Type B pancreatic cell (in vitro differentiated cells): ENCODE results near the gene OR5H1. TPM values are rescaled to one million over a fixed set of nuclear protein-coding genes. Genes with fewer than 3 reads are reported as not detected.
A peak's percentile ranks its signal among the peaks of the same experiment; 100 is the strongest.

ENCODE experiments used
- DNase-seq: peaks from one replicate; pipeline ENCODE4 v3.0.0; 2021; ENCODE audit warnings: mixed read lengths; ENCODE audit not compliant: unreplicated experiment; ENCODE audit errors: extremely low spot score
- H3K27ac Mint-ChIP-seq: 2 replicates; pipeline ENCODE4 v1.8.0; 2021; ENCODE audit warnings: mild to moderate bottlenecking, mixed read lengths
- H3K27me3 Mint-ChIP-seq: 2 replicates; pipeline ENCODE4 v1.8.0; 2021; ENCODE audit warnings: mixed read lengths
- H3K36me3 Mint-ChIP-seq: 2 replicates; pipeline ENCODE4 v1.8.0; 2021; ENCODE audit warnings: mixed read lengths
- H3K4me1 Mint-ChIP-seq: one replicate; pipeline ENCODE4 v1.8.0; 2021; ENCODE audit warnings: mixed read lengths; ENCODE audit not compliant: unreplicated experiment
- H3K4me3 Mint-ChIP-seq: 2 replicates; pipeline ENCODE4 v1.8.0; 2021; ENCODE audit warnings: mild to moderate bottlenecking, mixed read lengths
- H3K9me3 Mint-ChIP-seq: 2 replicates; pipeline ENCODE4 v1.8.0; 2021; ENCODE audit warnings: mixed read lengths
- total RNA-seq: library from RNA; stranded (reverse); gene quantifications from 2 replicates; pipeline ENCODE4 v1.2.1, GENCODE V29; 2021; ENCODE audit warnings: low replicate concordance
- TF ChIP-seq, protein P1 (sequence below): fragments of 200-600 bp; sonication (generic); conservative IDR thresholded peaks from 2 replicates; pipeline ENCODE4 v1.5.0; 2021; ENCODE audit warnings: antibody characterized with exemption, mild to moderate bottlenecking

OR5H1 gene
- total RNA-seq, 1 donor from 2014 or later: not detected

DNA sequence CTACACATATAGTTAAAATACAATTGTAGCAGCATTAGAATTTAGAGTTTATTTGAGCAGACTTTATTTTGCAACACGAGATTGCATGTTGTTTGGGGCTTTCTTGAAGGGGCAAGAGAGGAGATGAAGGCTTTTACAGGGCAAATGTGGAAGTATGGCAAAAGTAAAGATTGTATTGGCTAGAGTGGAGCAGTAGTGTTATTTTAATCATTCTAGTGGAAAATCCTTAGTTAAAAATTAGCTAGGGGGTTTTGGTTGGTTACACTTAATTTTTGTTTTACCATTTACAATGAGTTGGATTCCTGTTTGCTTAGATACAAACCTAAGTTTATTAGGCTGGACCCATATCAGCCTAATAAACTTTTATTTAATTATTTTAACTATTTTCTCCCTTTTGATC lies 40.5 kb downstream of the OR5H1 start:
- H3K9me3 Mint-ChIP-seq: no peaks in the 10 kb centered on the region
- DNase-seq: no peak
- H3K4me1 Mint-ChIP-seq: no peaks in the 10 kb centered on the region
- H3K4me3 Mint-ChIP-seq: no peak overlapping the region
- H3K27ac Mint-ChIP-seq: no peak overlapping the region
- no peaks in the 10 kb centered on the region for H3K27me3 Mint-ChIP-seq
- TF ChIP-seq, protein P1, sequence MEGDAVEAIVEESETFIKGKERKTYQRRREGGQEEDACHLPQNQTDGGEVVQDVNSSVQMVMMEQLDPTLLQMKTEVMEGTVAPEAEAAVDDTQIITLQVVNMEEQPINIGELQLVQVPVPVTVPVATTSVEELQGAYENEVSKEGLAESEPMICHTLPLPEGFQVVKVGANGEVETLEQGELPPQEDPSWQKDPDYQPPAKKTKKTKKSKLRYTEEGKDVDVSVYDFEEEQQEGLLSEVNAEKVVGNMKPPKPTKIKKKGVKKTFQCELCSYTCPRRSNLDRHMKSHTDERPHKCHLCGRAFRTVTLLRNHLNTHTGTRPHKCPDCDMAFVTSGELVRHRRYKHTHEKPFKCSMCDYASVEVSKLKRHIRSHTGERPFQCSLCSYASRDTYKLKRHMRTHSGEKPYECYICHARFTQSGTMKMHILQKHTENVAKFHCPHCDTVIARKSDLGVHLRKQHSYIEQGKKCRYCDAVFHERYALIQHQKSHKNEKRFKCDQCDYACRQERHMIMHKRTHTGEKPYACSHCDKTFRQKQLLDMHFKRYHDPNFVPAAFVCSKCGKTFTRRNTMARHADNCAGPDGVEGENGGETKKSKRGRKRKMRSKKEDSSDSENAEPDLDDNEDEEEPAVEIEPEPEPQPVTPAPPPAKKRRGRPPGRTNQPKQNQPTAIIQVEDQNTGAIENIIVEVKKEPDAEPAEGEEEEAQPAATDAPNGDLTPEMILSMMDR: no peak
- H3K36me3 Mint-ChIP-seq: no peaks in the 10 kb centered on the region

DNA sequence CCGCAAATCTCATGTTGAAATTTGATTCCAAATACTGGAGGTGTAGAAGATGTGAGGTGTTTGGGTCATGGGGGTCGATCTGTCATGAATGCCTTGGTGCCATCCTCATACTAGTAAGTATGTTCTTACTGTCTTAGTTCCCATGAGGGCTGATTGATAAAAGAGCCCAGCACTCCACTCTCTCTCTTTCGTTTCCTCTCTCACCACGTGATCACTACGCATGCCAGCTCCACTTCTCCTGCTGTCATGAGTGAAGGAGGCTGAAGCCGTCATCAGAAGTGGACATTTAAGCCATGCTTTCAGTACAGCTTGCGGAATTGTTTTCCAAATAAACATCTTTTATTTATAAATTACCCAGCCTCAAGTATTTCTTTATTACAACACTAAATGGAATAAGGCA lies 42.1 kb downstream of the OR5H1 start:
- Mint-ChIP-seq H3K36me3 (no peaks in the 10 kb centered on the region), H3K4me1 (no peaks in the 10 kb centered on the region), H3K27me3 (no peaks in the 10 kb centered on the region), H3K9me3 (no peaks in the 10 kb centered on the region), H3K4me3 (no peak overlapping the region), H3K27ac (no peak overlapping the region)
- TF ChIP-seq, protein P1: no peak
- no peak for DNase-seq

DNA sequence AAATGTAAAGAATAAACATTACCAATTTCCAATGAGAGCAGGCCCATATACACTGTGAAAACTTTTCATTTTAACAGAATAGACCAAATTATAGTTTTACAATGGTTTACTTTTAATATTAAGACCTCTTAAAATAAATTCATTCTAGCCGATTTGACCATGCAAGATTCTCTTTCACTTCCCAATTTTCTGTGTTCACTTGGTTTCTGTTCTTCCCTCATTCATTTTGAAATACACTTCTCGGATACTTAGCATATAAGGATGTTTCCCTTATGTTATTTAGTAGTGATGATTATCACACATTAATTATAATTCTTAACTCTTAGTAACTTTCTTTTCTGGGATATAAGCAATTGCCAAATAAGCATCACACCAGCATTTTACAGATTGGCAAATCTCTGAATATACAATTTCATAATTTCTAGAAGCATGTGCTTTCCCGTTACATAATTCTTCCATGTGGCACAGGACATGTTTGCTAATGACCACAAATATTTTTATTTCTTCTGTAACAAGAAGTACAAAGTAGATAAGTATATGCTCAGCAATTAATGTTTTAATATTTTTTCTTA lies 49.9 kb downstream of the OR5H1 start:
- Mint-ChIP-seq H3K36me3 (no peaks in the 10 kb centered on the region), H3K4me3 (no peak overlapping the region), H3K27ac (no peak overlapping the region), H3K27me3 (no peaks in the 10 kb centered on the region), H3K4me1 (no peaks in the 10 kb centered on the region), H3K9me3 (no peaks in the 10 kb centered on the region)
- TF ChIP-seq, protein P1: no peak
- no peak for DNase-seq

DNA sequence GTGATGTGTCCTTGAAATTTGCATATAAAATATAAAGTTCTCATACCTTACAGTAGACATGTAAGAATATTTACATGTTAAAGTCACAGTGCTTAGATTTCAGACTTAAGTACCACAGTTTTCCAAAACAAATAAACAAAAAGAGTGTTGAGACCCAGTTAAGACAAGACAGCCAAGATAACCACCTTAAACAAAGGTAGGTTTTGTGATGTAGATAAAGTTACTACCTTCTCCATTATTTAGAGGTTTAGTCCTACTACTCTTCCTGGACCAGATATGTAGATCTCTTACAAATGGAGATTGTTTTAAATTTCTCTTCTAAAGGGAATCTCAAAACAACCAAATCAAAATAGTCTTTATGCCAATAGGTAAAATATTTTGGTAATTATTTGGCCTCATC lies 51.7 kb downstream of the OR5H1 start:
- TF ChIP-seq, protein P1: no peak
- no peak for DNase-seq
- Mint-ChIP-seq H3K4me1 (no peaks in the 10 kb centered on the region), H3K36me3 (no peaks in the 10 kb centered on the region), H3K4me3 (no peak overlapping the region), H3K9me3 (no peaks in the 10 kb centered on the region), H3K27me3 (no peaks in the 10 kb centered on the region), H3K27ac (no peak overlapping the region)

DNA sequence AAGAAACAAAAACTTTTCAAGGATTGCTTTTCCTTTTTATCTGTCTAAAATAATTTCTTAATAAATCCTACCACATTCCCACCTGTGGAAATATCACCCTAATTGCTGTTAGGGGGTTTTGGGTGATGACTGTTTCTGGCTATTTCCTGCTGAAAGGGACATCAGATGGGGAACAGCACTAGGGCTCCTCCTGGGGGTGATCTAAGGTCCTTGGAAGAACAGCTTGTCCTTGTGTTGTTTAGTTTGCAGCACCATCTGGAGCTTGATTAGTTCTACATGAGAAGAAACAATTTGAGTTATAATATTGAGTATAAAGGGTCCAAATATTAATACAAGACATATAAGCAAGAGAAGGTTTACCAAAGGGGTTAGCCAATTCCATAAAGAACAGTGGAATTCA lies 54.7 kb downstream of the OR5H1 start:
- TF ChIP-seq, protein P1: peak; percentile 15
- H3K27ac Mint-ChIP-seq: no peak overlapping the region
- H3K4me3 Mint-ChIP-seq: no peak overlapping the region
- no peaks in the 10 kb centered on the region for H3K36me3 Mint-ChIP-seq
- no peak for DNase-seq
- H3K27me3 Mint-ChIP-seq: no peaks in the 10 kb centered on the region
- no peaks in the 10 kb centered on the region for H3K9me3 Mint-ChIP-seq
- H3K4me1 Mint-ChIP-seq: no peaks in the 10 kb centered on the region

Other genes with a start within 250 kb of the OR5H1 start
- gene RIOX2, start 158.3 kb upstream of the OR5H1 start, total RNA-seq: 22.3 and 27.9 TPM in 2 replicates
- gene GABRR3, start 95.4 kb upstream of the OR5H1 start, total RNA-seq: not detected in 2 replicates
- gene OR5AC2, start 43.5 kb upstream of the OR5H1 start, total RNA-seq: not detected in 2 replicates
- gene OR5H14, start 16.8 kb downstream of the OR5H1 start, total RNA-seq: not detected in 2 replicates
- not detected in 2 replicates for gene OR5H15, start 36.0 kb downstream of the OR5H1 start, total RNA-seq
- not detected in 2 replicates for gene OR5H6, start 133.5 kb downstream of the OR5H1 start, total RNA-seq
- gene OR5H2, start 151.8 kb downstream of the OR5H1 start, total RNA-seq: not detected in 2 replicates
- gene OR5K4, start 223.1 kb downstream of the OR5H1 start, total RNA-seq: not detected in 2 replicates